HCT116 (cell line): ENCODE results near the gene LRRC2.

ENCODE experiments used
- ELF1 ChIP-seq: IDR thresholded peaks from 2 replicates; pipeline ENCODE4 v1.6.1; 2012; ENCODE audit warnings: low read depth, borderline replicate concordance
- EZH2 ChIP-seq: fragments of 200-600 bp; sonication (generic); IDR thresholded peaks from 2 replicates; pipeline ENCODE4 v1.6.1; 2017; ENCODE audit warnings: antibody characterized with exemption, mixed run types
- EZH2phosphoT487 ChIP-seq: fragments of 200-600 bp; IDR thresholded peaks from 2 replicates; pipeline ENCODE4 v1.6.1; 2018; ENCODE audit warnings: antibody characterized with exemption, borderline replicate concordance
- FOSL1 ChIP-seq: IDR thresholded peaks from 2 replicates; pipeline ENCODE4 v1.6.1; 2012; ENCODE audit warnings: low read depth
- POLR2A ChIP-seq: IDR thresholded peaks from 2 replicates; pipeline ENCODE4 v1.7.0; 2011; ENCODE audit warnings: borderline replicate concordance; ENCODE audit not compliant: insufficient read depth, insufficient read length; ENCODE audit errors: extremely low read depth
- SP1 ChIP-seq: IDR thresholded peaks from 2 replicates; pipeline ENCODE4 v1.6.1; 2012; ENCODE audit warnings: low read depth
- YY1 ChIP-seq: IDR thresholded peaks from 2 replicates; pipeline ENCODE4 v1.6.1; 2011; ENCODE audit warnings: low read length, low read depth, moderate library complexity, mild to moderate bottlenecking; ENCODE audit not compliant: insufficient replicate concordance; ENCODE audit errors: extremely low read depth
- ZFX ChIP-seq: fragments of 450-650 bp; IDR thresholded peaks from 2 replicates; pipeline ENCODE4 v1.6.1; 2017
- TF ChIP-seq, protein P1 (sequence below): IDR thresholded peaks from 2 replicates; pipeline ENCODE4 v1.6.1; 2012
- TF ChIP-seq, protein P2 (sequence below), 3 experiments: fragments of 200-600 bp in 1 of 3; sonication (generic) in 1 of 3; IDR thresholded peaks in 2 of 3; conservative IDR thresholded peaks in 1 of 3; 2 replicates each; pipeline ENCODE4 v1.5.1; 2012 to 2017; ENCODE audit warnings: low read depth in 2 of 3, low read length in 2 of 3, antibody characterized with exemption in 1 of 3, borderline replicate concordance in 1 of 3, control low read depth in 1 of 3, mild to moderate bottlenecking in 1 of 3, mixed read lengths in 1 of 3, mixed run types in 1 of 3, moderate library complexity in 1 of 3; ENCODE audit not compliant: insufficient read depth in 1 of 3
- TF ChIP-seq, protein P3 (sequence below): IDR thresholded peaks from 2 replicates; pipeline ENCODE4 v1.6.1; 2012; ENCODE audit warnings: low read depth

DNA sequence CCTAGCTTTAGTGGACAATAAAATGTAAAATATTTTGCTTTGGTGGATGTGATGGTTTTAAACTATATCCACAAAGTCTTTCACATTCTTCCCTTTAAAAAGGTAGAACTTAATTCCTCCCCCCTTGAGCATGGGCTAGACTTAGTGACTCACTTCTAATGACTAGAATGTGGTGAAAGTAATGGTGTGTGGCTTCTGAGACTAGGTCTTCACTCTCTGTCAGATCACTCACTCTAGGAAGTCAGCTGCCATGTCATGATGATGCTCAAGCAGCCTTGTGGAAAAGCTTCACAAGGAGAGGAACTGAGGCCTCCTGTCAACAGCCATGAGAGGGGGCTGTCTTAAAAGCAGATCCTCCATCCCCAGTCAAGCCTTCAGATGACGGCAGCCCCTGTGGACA is 4.2 kb downstream of the LRRC2 start:
- TF ChIP-seq, protein P1, sequence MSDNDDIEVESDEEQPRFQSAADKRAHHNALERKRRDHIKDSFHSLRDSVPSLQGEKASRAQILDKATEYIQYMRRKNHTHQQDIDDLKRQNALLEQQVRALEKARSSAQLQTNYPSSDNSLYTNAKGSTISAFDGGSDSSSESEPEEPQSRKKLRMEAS = no peak
- TF ChIP-seq, protein P2, sequence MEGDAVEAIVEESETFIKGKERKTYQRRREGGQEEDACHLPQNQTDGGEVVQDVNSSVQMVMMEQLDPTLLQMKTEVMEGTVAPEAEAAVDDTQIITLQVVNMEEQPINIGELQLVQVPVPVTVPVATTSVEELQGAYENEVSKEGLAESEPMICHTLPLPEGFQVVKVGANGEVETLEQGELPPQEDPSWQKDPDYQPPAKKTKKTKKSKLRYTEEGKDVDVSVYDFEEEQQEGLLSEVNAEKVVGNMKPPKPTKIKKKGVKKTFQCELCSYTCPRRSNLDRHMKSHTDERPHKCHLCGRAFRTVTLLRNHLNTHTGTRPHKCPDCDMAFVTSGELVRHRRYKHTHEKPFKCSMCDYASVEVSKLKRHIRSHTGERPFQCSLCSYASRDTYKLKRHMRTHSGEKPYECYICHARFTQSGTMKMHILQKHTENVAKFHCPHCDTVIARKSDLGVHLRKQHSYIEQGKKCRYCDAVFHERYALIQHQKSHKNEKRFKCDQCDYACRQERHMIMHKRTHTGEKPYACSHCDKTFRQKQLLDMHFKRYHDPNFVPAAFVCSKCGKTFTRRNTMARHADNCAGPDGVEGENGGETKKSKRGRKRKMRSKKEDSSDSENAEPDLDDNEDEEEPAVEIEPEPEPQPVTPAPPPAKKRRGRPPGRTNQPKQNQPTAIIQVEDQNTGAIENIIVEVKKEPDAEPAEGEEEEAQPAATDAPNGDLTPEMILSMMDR (IDR thresholded peaks at IDR 0.05 in 2 of 3, conservative IDR thresholded peaks at IDR 0.05 in 1 of 3; ENCODE audit: borderline replicate concordance in 1 of 3, insufficient read depth in 1 of 3, low read depth in 2 of 3, low read length in 2 of 3) = no peak
- TF ChIP-seq, protein P3, sequence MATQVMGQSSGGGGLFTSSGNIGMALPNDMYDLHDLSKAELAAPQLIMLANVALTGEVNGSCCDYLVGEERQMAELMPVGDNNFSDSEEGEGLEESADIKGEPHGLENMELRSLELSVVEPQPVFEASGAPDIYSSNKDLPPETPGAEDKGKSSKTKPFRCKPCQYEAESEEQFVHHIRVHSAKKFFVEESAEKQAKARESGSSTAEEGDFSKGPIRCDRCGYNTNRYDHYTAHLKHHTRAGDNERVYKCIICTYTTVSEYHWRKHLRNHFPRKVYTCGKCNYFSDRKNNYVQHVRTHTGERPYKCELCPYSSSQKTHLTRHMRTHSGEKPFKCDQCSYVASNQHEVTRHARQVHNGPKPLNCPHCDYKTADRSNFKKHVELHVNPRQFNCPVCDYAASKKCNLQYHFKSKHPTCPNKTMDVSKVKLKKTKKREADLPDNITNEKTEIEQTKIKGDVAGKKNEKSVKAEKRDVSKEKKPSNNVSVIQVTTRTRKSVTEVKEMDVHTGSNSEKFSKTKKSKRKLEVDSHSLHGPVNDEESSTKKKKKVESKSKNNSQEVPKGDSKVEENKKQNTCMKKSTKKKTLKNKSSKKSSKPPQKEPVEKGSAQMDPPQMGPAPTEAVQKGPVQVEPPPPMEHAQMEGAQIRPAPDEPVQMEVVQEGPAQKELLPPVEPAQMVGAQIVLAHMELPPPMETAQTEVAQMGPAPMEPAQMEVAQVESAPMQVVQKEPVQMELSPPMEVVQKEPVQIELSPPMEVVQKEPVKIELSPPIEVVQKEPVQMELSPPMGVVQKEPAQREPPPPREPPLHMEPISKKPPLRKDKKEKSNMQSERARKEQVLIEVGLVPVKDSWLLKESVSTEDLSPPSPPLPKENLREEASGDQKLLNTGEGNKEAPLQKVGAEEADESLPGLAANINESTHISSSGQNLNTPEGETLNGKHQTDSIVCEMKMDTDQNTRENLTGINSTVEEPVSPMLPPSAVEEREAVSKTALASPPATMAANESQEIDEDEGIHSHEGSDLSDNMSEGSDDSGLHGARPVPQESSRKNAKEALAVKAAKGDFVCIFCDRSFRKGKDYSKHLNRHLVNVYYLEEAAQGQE = no peak
- TF ChIP-seq EZH2phosphoT487 (no peak), EZH2 (no peak), POLR2A (no peak), YY1 (no peak), FOSL1 (no peak), SP1 (no peak), ZFX (no peak), ELF1 (no peak)
